ENCODE measurements around the gene SWI5. TPM values are rescaled to one million over a fixed set of nuclear protein-coding genes. Genes with fewer than 3 reads are reported as not detected.

Gene SWI5
- total and polyA plus RNA-seq, 2 experiments from 2014 or later = 29.0 to 55.7 TPM

GRCh38 chr9:128247226-128247803 is 28.8 kb upstream of the SWI5 start:
- WGBS (ENCODE audit: low lambda C conversion rate, missing lambda C conversion rate) = 81% methylated on average over 5 of the region's 5 CpGs
- no peaks in the 10 kb centered on the region for H3K27me3 ChIP-seq
- H2AFZ ChIP-seq = no peak overlapping the region
- no peak overlapping the region for H3K4me2 ChIP-seq
- no peaks in the 10 kb centered on the region for H3K36me3 ChIP-seq (replicated peaks; ENCODE audit: insufficient read depth, low read depth)
- H3K79me2 ChIP-seq = no peaks in the 10 kb centered on the region
- no peaks in the 10 kb centered on the region for H3K9me3 ChIP-seq (ENCODE audit: low read depth)
- no peaks in the 10 kb centered on the region for H4K20me1 ChIP-seq (ENCODE audit: insufficient read depth, poor library complexity, severe bottlenecking)
- peaks cover 23% of the 10 kb centered on the region for H3K4me1 ChIP-seq (ENCODE audit: insufficient read depth)
- TF ChIP-seq CTCF (IDR thresholded peaks at IDR 0.05; ENCODE audit: poor library complexity) (no peak), EZH2phosphoT487 (IDR thresholded peaks at IDR 0.05; ENCODE audit: low read depth, severe bottlenecking, unreplicated experiment) (no peak), EZH2 (IDR thresholded peaks at IDR 0.05; ENCODE audit: borderline replicate concordance) (no peak)
- H3K9me2 ChIP-seq (replicated peaks; ENCODE audit: insufficient read depth) = no peaks in the 10 kb centered on the region
- peak overlapping the region; percentile 96 for H3K27ac ChIP-seq
- no peak for DNase-seq (ENCODE audit: low spot score)
- H3K4me3 ChIP-seq = no peak overlapping the region

- DNase-seq (ENCODE audit: low spot score) = no peak
- Histone ChIP-seq H3K27me3 (no peaks in the 10 kb centered on the region), H3K4me3 (no peak overlapping the region), H3K79me2 (no peaks in the 10 kb centered on the region), H4K20me1 (ENCODE audit: insufficient read depth, poor library complexity, severe bottlenecking) (no peaks in the 10 kb centered on the region), H3K27ac (no peak overlapping the region), H2AFZ (no peak overlapping the region), H3K4me2 (peak overlapping the region; percentile 82), H3K36me3 (replicated peaks; ENCODE audit: insufficient read depth, low read depth) (no peaks in the 10 kb centered on the region), H3K4me1 (ENCODE audit: insufficient read depth) (peaks cover 16% of the 10 kb centered on the region), H3K9me2 (replicated peaks; ENCODE audit: insufficient read depth) (no peaks in the 10 kb centered on the region), H3K9me3 (ENCODE audit: low read depth) (no peaks in the 10 kb centered on the region)
- no peak for TF ChIP-seq EZH2 (IDR thresholded peaks at IDR 0.05; ENCODE audit: borderline replicate concordance)
- no peak for TF ChIP-seq CTCF (IDR thresholded peaks at IDR 0.05; ENCODE audit: poor library complexity)
- no peak for TF ChIP-seq EZH2phosphoT487 (IDR thresholded peaks at IDR 0.05; ENCODE audit: low read depth, severe bottlenecking, unreplicated experiment)
- 85% methylated on average over 8 of the region's 8 CpGs for WGBS (ENCODE audit: low lambda C conversion rate, missing lambda C conversion rate)
Observed at GRCh38 chr9:128249558-128249907, 26.5 kb upstream of the SWI5 start.

GRCh38 chr9:128249908-128250838 is 25.9 kb upstream of the SWI5 start:
- Histone ChIP-seq H3K9me2 (replicated peaks; ENCODE audit: insufficient read depth) (no peaks in the 10 kb centered on the region), H3K4me3 (no peak overlapping the region), H3K27ac (peak overlapping the region; percentile 36), H2AFZ (peak overlapping the region; percentile 25), H3K4me1 (ENCODE audit: insufficient read depth) (peaks cover 14% of the 10 kb centered on the region), H3K4me2 (peak overlapping the region; percentile 82), H3K79me2 (no peaks in the 10 kb centered on the region), H3K36me3 (replicated peaks; ENCODE audit: insufficient read depth, low read depth) (no peaks in the 10 kb centered on the region), H4K20me1 (ENCODE audit: insufficient read depth, poor library complexity, severe bottlenecking) (no peaks in the 10 kb centered on the region), H3K9me3 (ENCODE audit: low read depth) (no peaks in the 10 kb centered on the region), H3K27me3 (no peaks in the 10 kb centered on the region)
- no peak for TF ChIP-seq EZH2phosphoT487 (IDR thresholded peaks at IDR 0.05; ENCODE audit: low read depth, severe bottlenecking, unreplicated experiment)
- DNase-seq (ENCODE audit: low spot score) = peak; percentile 94
- 25% methylated on average over 33 of the region's 81 CpGs for WGBS (ENCODE audit: low lambda C conversion rate, missing lambda C conversion rate)

Measured in hepatocyte (in vitro differentiated cells).